Esophagus muscularis mucosa (tissue), 4 donors: ENCODE data around the gene SPNS1. TPM values are rescaled to one million over a fixed set of nuclear protein-coding genes. Genes with fewer than 3 reads are reported as not detected.

Experiments used
- DNase-seq: peaks from one replicate; pipeline ENCODE4 v3.0.0-alpha.2; 2017; ENCODE audit errors: extremely low spot score
- H3K27ac ChIP-seq, 4 donors: fragments of 200-600 bp; sonication (generic); replicated peaks in 1 of 4; 1 replicate in 3 of 4; 2 replicates in 1 of 4; pipeline ENCODE4 v1.5.1; 2016 to 2019; ENCODE audit warnings: mild to moderate bottlenecking in 1 of 4
- H3K27me3 ChIP-seq, 4 donors: fragments of 200-600 bp; sonication (generic); one replicate each; pipeline versions ENCODE4 v1.5.1 to v1.6.0; 2016 to 2019
- H3K36me3 ChIP-seq, 4 donors: fragments of 200-600 bp; sonication (generic); one replicate each; pipeline ENCODE4 v1.5.1; 2016 to 2019
- H3K4me1 ChIP-seq, 4 donors: fragments of 200-600 bp; sonication (generic); one replicate each; pipeline ENCODE4 v1.5.1; 2016 to 2019
- H3K4me3 ChIP-seq, 4 donors: fragments of 200-600 bp; sonication (generic); 1 replicate in 2 of 4; 2 replicates in 2 of 4; pipeline ENCODE4 v1.5.1; 2016 to 2019; ENCODE audit warnings: mild to moderate bottlenecking in 4 of 4, moderate library complexity in 1 of 4
- H3K9me3 ChIP-seq, 4 donors: fragments of 200-600 bp; sonication (generic); 1 replicate in 3 of 4; 2 replicates in 1 of 4; pipeline ENCODE4 v1.5.1; 2016 to 2019
- CTCF ChIP-seq, 3 experiments: fragments of 200-600 bp in 2 of 3; fragments of 450-650 bp in 1 of 3; sonication (generic) in 2 of 3; IDR thresholded peaks; one replicate each; pipeline ENCODE4 v1.5.1; 2017 to 2019; ENCODE audit warnings: antibody characterized with exemption in 3 of 3, mild to moderate bottlenecking in 2 of 3, moderate library complexity in 1 of 3
- EP300 ChIP-seq: sonication (generic); formaldehyde crosslinking; IDR thresholded peaks from one replicate; pipeline ENCODE4 v1.6.1; 2017; ENCODE audit warnings: antibody characterized with exemption
- POLR2A ChIP-seq: fragments of 450-650 bp; IDR thresholded peaks from one replicate; pipeline ENCODE4 v1.6.1; 2017; ENCODE audit warnings: antibody characterized with exemption, moderate library complexity, mild to moderate bottlenecking, low read depth
- POLR2AphosphoS5 ChIP-seq, 2 donors: sonication (generic); formaldehyde crosslinking; IDR thresholded peaks; one replicate each; pipeline ENCODE4 v1.6.1; 2017; ENCODE audit warnings: antibody characterized with exemption in 2 of 2
- WGBS: methylation state at CpG from one replicate; pipeline ENCODE4 v1.1.5; 2018; 5-methylcytosine and 5-hydroxymethylcytosine counted together
- intact Hi-C: fragments of 100-400 bp; cut with DNase I; formaldehyde crosslinking; loops from one replicate; pipeline ENCODE4 v1.15.1; 2023
- total RNA-seq, 4 donors: library from RNA; depleted of rRNA; stranded (reverse); fragments of >200 nt; gene quantifications; one replicate each; pipeline versions ENCODE4 v1.1.0 to v1.2.1, GENCODE V29; 2016

The SPNS1 gene
- total RNA-seq, 4 donors from 2014 or later = 12.9 to 36.0 (median 21.8) TPM

DNA sequence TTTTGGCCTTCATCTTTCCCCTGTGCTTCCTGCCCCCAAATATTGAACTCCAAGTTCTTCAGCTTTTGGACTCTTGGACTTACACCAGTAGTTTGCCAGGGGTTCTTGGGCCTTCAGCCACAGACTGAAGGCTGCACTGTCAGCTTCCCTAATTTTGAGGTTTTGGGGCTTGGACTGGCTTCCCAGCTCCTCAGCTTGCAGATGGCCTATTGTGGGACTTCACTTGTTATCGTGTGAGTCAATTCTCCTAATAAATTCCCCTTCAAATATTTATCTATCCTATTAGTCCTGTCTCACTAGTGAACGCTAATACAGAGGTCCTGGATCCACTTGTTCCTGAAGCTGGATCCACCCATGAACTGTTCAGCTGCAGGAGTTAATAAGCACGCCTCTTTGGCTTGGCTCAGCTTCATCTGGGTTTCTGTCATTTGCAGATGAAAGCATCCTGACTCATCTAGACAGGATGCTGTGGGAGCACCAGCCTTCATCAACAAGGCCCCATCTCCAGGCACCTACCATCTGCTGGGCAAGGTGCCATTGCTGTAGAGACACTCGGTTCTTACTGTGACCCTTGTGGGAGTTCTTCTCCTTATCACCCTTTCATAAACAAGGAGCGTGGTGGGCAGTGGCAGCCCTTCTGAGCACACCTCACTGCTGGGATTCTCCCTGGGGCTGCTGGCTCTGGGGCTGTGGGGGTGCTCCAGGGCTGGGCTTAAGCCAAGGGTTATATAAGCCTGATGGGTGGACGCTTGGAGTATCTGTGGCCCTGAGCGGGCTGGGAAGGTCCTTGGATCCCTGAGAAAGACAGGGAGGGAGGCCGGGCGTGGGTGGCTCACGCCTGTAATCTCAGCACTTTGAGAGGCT, 33.4 kb downstream of the SPNS1 start:
- intact Hi-C loops = no loop called here
- DNase-seq = no peak
- H3K4me1 ChIP-seq = no peaks in the 10 kb centered on the region
- H3K27ac ChIP-seq = no peak overlapping the region
- H3K4me3 ChIP-seq = no peak overlapping the region
- peaks cover 0 to 6% (median 0%) of the 10 kb centered on the region in 4 donors for H3K27me3 ChIP-seq
- no peaks in the 10 kb centered on the region for H3K9me3 ChIP-seq
- WGBS = 56% methylated on average over 6 of the region's 10 CpGs
- TF ChIP-seq EP300 (no peak), POLR2AphosphoS5 (IDR thresholded peaks at IDR 0.05) (no peak), POLR2A (no peak), CTCF (IDR thresholded peaks at IDR 0.05) (no peak)
- H3K36me3 ChIP-seq = no peaks in the 10 kb centered on the region

- intact Hi-C loops = no loop called here
- DNase-seq = no peak
- 81% methylated on average over 13 of the region's 14 CpGs for WGBS
Measured at GRCh38 chr16:29009050-29009837, 34.7 kb downstream of the SPNS1 start.

DNA sequence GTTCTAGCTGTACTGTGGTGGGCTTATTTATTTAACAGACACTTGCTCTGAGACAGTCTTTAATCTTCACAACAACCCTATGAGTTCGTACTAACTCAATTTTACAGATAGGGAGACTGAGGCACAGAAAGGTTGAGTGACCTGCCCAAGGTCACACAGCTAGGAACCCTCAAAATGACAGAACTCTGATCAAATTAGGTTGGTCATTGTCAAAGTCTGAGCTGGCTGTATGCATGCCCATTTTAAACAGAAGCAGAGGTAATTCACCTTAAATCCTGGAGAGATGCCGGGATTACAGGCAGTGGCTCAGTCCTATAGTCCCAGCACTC, 35.2 kb downstream of the SPNS1 start:
- H3K4me3 ChIP-seq = no peak overlapping the region
- WGBS = 98% methylated on average over 2 of the region's 2 CpGs
- H3K27ac ChIP-seq = no peak overlapping the region
- peaks cover 0 to 6% (median 0%) of the 10 kb centered on the region in 4 donors for H3K27me3 ChIP-seq
- intact Hi-C loops = no loop called here
- no peak for DNase-seq
- H3K9me3 ChIP-seq = no peaks in the 10 kb centered on the region
- TF ChIP-seq POLR2A (no peak), EP300 (no peak), POLR2AphosphoS5 (IDR thresholded peaks at IDR 0.05) (no peak), CTCF (IDR thresholded peaks at IDR 0.05) (no peak)
- H3K4me1 ChIP-seq = no peaks in the 10 kb centered on the region
- H3K36me3 ChIP-seq = no peaks in the 10 kb centered on the region

More at GRCh38 chr16:29009050-29009837, 34.7 kb downstream of the SPNS1 start:
- H3K36me3 ChIP-seq = no peaks in the 10 kb centered on the region
- peaks cover 0 to 6% (median 0%) of the 10 kb centered on the region in 4 donors for H3K27me3 ChIP-seq
- H3K9me3 ChIP-seq = no peaks in the 10 kb centered on the region
- TF ChIP-seq POLR2A (no peak), CTCF (IDR thresholded peaks at IDR 0.05) (no peak), POLR2AphosphoS5 (IDR thresholded peaks at IDR 0.05) (no peak), EP300 (no peak)
- H3K27ac ChIP-seq = no peak overlapping the region
- no peak overlapping the region for H3K4me3 ChIP-seq
- H3K4me1 ChIP-seq = no peaks in the 10 kb centered on the region

- no peak for TF ChIP-seq POLR2AphosphoS5 (IDR thresholded peaks at IDR 0.05)
- no peak for TF ChIP-seq POLR2A
- TF ChIP-seq EP300 = no peak
- no peak for TF ChIP-seq CTCF (IDR thresholded peaks at IDR 0.05)
- H3K36me3 ChIP-seq = no peaks in the 10 kb centered on the region
- H3K27me3 ChIP-seq = peaks cover 0 to 6% (median 0%) of the 10 kb centered on the region in 4 donors
- H3K9me3 ChIP-seq = no peaks in the 10 kb centered on the region
- intact Hi-C loops = no loop called here
- DNase-seq = no peak
- 60% methylated on average over 8 of the region's 8 CpGs for WGBS
- H3K4me1 ChIP-seq = no peaks in the 10 kb centered on the region
- H3K4me3 ChIP-seq = no peak overlapping the region
- H3K27ac ChIP-seq = no peak overlapping the region
Measured at GRCh38 chr16:29011112-29011511, 36.5 kb downstream of the SPNS1 start.
